Activated CD4-positive, CD25-positive, alpha-beta regulatory T cell treated with anti-CD3 and anti-CD28 coated beads, Interleukin-2, amount 50 U/mL, for 16 hours (primary cell): Measurements from ENCODE around the gene USO1.
"Not testable (repeated sequence)": the region's sequence is repeated elsewhere in the genome, so short reads cannot be mapped to it uniquely, and the experiment has no call there.

ENCODE experiments used
- DNase-seq: peaks from one replicate; pipeline ENCODE4 v3.0.0-alpha.2; 2020; ENCODE audit warnings: low read depth, low spot score

Gene USO1

GRCh38 chr4:75841641-75842520 is 117.5 kb downstream of the USO1 start:
- no peak for DNase-seq

GRCh38 chr4:75843596-75843995 is 119.2 kb downstream of the USO1 start:
- DNase-seq, result no peak

DNA sequence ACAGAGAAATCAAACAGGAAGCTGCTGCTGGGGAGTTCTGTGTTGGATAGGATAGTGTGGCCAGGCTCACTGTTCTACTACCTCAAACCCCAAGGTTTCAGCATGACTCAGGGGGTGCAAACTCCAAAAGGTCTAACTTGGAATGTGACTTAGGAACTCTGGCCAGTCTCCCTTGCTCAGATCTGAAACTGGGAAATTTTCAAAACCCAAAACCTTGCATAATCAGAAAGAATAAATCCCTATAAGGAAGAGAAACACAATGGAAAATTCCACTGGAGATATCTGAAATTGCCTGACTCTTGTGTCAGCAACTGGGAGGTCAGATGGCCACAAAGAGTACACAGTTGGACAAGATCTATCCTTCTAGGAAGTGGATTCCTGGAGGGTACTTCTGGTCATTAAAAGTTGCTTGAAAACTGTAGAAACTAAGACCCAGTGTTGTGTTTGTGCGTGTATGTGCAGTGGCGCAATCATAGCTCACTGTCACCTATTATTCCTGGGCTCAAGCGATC is 119.8 kb downstream of the USO1 start:
- DNase-seq, result no peak

DNA sequence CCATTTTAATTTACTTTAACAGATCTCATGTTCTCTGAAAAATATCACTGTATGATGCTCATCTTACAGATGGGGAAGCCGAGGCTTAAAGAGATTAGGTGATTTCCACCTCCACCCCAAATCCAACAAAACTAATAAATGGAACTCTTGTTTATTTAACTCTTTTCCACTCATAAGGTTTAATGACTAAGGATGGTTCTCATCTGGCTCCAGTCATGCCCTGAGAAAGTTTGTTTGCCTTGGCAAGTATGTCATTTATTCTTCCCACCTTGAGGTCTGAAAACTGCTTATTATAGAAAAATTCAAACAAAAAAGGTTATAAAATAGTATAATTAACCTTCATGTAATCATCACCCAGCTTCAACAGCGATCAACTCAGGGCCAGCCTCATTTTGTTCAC is 121.6 kb downstream of the USO1 start:
- DNase-seq, result no peak

DNA sequence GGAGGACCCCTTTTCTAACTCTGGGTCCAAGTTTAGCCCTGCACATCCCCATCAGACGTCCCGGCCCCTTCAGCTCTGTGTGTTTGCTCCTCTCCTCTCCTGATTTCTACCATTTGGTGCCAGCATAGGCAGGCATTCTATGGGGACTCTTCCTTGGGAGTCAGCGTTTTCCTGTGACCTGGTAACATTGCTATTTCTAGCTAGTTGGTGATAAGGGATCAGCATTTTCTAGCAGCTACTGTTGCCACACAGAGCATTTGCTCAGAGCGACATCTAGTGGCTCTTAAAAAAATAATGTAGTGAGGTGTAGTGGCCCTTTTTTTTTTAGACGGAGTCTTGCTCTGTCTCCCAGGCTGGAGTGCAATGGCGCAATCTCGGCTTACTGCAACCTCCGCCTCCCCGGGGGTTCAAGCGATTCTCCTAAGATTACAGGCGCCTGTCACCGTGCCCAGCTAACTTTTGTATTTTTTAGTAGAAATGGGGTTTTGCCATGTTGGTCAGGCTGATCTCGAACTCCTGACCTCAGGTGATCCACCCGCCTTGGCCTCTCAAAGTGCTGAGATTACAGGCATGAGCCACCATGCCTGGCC is 123.9 kb downstream of the USO1 start:
- not testable (repeated sequence) for DNase-seq

DNA sequence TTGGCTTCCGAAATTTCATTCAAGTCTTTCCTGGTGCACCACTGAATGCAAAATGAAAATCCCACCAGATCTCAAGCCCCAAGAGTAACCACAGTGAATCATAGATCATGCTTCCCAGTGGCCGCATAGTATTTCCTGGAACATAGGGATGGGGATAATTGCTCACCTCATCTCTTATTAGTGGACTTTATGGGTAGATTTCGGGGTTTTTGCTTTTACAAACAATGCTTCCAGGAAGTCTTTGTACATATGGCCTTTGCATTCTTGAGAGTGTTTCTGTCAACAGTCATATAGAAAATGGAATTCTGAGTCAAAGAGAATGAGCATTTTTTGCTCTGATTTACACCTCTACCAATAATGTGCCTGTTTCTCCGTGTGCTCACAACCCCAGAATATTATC is 124.5 kb downstream of the USO1 start:
- no peak for DNase-seq

GRCh38 chr4:75849461-75849860 is 125.1 kb downstream of the USO1 start:
- no peak for DNase-seq

DNA sequence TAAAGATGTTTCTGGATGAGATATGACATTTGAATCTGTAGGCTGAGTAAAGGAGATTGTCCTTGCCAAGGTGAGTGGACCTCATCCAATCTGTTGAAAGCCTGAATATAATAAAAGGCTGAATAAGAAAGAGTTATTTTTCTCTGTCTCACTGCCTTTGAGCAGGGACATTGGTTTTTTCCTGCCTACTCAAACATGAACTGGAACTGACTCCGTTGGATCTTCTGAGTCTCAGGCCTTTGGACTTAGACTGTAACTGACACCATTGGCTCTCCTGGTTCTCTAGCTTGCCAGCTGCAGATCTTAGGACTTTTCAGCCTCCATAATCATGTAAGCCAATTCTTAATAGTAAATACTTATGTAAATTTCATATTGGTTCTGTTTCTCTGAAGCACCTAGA is 134.3 kb downstream of the USO1 start:
- no peak for DNase-seq

GRCh38 chr4:75860606-75861005 is 136.2 kb downstream of the USO1 start:
- no peak for DNase-seq
